NCI-H345 (cell line): ENCODE results near the gene MKRN2OS.

Experiments used
- DNase-seq: peaks from one replicate; lab custom pipeline; 2025; lab: John Stamatoyannopoulos, UW

MKRN2OS gene, protein sequence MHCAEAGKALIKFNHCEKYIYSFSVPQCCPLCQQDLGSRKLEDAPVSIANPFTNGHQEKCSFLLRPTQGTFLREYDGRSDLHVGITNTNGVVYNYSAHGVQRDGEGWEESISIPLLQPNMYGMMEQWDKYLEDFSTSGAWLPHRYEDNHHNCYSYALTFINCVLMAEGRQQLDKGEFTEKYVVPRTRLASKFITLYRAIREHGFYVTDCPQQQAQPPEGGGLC

DNA sequence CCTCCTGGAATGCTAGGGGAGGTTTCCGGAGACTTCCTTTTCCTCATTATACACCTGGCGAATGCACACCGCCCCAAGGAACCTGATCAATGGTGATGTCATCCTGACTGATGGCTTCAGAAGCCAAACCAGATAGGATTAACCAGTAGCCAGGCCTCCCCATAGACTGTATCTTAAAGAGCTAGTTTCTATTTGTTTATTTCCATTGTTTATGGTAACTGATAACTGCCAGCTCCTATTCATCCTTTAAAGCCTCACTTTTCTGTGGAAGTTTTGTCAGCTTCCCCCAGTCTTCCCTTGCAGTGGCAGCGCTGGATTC lies at the start of gene MKRN2OS:
Gene MKRN2OS (minus strand): TSS at position 27 of the 319 bp plus-strand sequence. CDS start 35 bp downstream, outside the sequence.
- no peak for DNase-seq

GRCh38 chr3:12593473-12593872 lies 48.2 kb upstream of the MKRN2OS start:
- DNase-seq = no peak

DNA sequence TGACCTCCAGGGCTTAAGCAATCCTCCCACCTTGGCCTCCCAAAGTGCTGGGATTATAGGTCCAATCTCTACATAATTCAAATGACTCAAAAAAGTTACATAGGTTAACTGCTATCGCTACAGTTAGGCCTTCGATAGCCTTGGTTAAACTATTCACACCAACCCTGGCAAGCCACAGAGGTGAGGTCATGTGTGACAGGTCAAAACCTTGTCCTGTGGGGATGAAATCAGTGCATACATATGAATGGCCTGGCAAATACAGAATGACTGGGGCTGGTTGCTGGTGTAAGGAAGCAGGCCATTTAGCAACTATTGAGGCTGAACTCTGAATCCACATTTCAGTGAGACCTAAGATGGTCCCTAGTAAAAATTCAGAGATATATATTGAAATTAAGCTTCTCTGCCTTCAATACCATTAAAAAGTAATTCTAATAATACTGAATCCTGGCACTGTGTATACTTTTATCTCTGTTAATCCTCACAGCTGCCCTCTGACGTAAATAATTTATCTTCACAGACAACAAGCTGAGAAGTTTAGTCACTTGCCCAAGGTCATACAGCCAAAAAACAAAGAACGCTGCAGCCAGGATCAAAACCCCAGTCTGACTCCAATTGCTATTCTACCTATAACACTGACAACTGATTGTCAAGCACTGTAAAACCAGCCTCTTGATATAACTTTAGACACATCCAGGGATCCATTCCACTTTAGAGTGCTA lies 46.9 kb upstream of the MKRN2OS start:
- DNase-seq = no peak

- no peak for DNase-seq
These were observed 46.2 kb upstream of the MKRN2OS start for GRCh38 chr3:12591456-12591855.

- no peak for DNase-seq
These were observed 44.8 kb upstream of the MKRN2OS start for GRCh38 chr3:12590096-12590495.

- peak; percentile 81 for DNase-seq
These were observed 43.0 kb upstream of the MKRN2OS start for GRCh38 chr3:12588039-12589009.

- DNase-seq = no peak
These were observed 41.1 kb upstream of the MKRN2OS start for GRCh38 chr3:12586403-12586802.

DNA sequence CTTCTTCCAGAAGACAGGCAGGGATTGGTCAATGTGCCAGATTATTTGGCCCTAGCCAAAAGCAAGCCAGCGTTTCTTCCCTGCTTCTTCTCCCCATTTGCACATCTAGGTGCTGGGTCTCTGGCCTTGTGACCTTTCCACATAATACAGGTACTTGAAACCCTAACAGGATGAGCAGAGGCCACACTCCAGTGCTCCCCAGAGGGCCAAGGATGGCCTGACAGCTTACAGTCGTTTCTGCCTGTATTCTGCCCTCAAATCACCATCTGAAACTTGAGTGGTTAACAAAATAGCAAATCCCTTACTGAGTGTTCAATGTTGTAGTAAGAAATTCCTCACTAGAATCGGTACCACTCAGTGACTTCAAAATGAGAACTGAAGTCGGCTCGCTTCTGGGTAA lies 40.7 kb upstream of the MKRN2OS start:
- no peak for DNase-seq

DNA sequence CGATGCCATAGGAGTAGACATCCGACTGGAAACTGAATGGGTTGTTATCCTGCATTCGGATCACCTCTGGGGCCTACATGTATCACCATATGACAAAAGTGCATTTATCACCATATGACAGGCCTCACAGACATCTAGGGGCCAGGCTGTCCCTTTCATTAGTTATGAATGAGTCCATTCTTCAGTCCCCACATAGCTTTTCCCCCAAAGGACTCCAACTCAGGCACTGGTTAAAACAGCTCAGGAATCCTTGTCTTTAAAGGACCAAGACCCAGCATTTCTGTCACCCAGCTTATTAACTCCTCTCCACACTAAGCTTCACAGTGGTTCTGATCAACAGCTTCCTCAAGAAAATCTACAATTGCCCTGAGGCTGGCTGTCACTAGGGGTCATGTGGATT lies 39.9 kb upstream of the MKRN2OS start:
- DNase-seq = no peak

- no peak for DNase-seq
These were observed 38.8 kb upstream of the MKRN2OS start for GRCh38 chr3:12584083-12584482.

DNA sequence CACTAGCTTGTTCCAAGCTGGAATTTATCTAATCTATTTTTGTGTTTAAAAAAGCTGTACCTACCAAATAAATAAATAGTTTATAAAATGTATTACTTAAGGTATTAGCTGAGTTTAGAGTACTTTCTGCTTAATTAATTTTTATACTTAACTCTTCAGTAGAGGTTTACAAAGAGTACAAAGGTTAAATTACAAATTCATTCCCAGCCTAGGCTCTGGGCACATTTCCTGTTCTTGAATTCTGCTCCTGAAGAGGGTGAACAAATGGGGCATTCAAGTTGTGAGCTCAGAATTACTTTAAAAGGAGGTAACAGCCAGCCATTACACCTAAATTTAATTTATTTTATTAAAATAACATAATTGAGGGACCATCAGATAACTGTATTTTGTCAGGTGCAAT lies 38.0 kb upstream of the MKRN2OS start:
- no peak for DNase-seq

DNA sequence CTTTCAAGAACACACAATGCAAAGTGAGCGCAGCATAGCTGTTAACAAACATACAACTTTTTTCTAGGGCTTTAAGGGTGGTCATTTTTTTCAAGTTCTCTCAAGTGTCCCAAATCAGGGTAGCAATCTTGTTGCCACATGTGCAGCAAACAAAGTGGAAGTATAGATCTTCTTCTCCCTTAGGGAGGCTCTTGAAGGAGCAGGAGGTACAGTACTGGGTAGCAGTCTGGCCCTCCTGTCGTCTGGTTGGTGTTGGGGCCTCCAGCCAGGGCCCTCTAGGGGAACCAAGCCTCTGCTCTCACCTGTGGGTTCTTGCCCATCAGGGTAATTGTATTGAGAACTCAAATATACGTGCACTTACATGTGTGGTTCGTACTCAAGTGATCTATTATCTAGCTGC lies 37.4 kb upstream of the MKRN2OS start:
- DNase-seq = no peak

DNA sequence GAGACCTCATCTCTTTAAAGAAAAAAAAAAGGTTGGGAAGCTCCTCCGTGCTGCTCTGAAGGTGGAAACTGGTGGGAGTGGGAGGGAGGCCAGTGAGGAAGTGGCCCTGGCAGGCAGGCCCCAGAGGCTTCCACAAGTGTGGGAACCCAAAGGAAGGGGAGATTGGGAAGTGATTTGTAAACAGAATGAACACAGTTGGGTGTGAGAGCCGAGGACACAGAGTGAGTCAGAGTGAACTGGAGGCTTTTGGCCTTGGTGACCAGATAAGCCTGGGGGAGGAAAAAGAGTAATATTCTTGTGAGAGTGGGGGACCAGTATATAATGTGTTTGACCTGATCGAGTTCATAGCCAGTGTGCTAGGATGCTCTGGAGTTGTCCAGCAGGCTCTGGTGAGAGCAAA lies 34.6 kb upstream of the MKRN2OS start:
- no peak for DNase-seq

- DNase-seq = no peak
These were observed 34.2 kb upstream of the MKRN2OS start for GRCh38 chr3:12579456-12579855.

GRCh38 chr3:12578742-12579141 lies 33.4 kb upstream of the MKRN2OS start:
- DNase-seq = no peak

DNA sequence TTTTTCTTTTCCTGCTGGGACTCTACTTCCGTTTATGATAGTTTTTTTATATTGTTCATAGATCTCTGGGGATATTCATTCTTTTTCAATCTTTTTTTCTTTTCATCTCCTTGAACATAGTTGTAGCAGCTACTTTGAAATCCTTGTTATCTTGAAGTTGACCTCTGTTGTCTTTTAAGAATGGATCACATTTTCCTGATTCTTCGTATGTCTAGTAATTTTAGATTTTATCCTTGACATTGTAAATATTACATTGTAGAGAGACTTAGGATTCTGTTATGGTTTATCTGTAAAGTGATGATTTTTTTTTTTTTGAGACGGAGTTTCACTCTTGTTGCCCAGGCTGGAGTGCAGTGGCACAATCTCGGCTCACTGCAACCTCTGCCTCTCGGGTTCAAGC lies 32.1 kb upstream of the MKRN2OS start:
- no peak for DNase-seq

GRCh38 chr3:12574661-12575060 lies 29.4 kb upstream of the MKRN2OS start:
- no peak for DNase-seq

DNA sequence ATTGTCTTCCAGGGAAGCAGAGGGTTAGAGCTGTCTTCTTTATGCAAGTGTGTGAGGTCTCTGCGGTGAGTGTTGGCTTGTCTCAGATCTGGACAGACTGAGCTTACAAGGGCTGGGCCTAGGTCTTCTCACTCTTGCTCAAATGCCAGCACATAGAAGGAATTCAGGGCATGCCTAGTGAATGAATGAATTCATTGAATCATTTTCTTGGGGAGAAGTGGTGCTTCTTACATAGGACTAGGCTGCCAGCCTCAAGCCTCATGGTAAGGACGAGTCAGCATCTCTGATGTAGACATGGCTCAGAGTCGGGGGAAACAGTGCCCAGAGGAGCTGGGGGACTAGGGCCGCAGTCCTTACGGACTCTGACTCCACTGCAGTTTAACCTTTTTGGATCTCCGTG lies 28.8 kb upstream of the MKRN2OS start:
- DNase-seq = no peak

- DNase-seq = no peak
These were observed 26.7 kb upstream of the MKRN2OS start for GRCh38 chr3:12571986-12572385.

DNA sequence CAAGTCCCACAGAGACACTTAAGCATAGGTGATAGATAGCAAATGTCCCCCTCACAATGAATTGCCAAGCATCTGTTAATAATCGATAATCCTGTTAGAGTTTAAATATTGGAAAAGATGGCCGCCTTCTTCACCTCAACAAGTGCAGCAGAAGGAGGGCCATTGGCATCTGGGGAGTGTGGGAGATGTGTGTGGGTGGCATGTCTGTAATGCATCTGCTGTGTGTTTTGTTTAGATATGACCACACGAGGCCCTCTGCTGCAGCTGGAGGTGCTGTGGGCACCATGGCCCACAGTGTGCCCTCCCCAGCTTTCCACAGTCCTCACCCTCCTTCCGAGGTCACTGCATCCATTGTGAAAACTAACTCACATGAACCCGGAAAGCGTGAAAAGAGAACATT lies 24.5 kb upstream of the MKRN2OS start:
- no peak for DNase-seq

DNA sequence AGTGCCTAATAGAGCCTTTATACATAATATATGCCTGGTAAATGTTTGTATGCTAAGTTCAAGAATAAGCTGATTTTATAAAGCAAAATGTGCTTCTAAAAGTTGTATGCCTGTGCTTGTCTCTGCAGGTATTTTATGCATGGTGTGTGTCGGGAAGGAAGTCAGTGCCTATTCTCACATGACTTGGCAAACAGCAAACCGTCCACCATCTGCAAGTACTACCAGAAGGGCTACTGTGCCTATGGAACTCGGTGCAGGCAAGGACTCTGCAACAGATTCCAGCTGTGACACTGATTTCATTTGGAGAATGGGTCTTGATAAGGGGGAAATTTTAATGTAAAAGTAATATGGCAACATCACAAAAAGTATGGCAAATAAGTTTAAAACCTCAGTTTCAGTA lies 23.4 kb upstream of the MKRN2OS start:
- no peak for DNase-seq

DNA sequence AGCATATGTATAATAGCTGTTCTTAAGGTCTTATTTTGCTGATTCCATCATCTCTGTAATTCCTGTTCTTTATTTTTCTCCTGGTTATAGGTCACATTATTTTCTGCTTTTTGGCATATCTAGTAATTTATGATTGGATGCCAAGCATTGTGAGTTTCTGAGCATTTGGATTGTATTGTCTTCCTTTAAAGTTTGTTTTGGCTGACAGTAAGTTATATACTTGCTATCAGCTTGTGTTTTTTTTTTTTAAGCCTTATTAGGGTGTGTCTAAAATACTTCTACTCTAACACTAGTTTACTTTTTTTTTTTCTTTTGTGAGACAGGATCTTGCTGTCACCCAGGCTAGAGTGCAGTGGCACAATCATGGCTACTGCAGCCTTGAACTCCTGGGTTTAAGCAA lies 21.7 kb upstream of the MKRN2OS start:
- DNase-seq = no peak

DNA sequence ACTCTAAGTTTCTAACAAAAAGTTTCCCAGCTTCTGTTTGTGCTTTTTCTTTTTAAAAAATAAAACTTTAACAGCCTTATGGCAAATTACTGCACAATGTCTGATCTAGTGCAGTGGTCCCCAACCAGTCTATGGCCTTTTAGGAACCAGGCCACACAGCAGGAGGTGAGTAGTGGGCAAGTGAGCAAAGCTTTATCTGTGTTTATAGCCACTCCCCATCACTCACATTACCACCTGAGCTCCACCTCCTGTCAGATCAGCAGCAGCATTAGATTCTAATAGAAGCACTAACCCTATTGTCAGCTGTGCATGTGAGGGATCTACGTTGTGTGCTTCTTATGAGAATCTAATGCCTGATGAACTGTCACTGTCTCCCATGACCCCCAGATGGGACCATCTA lies 17.2 kb upstream of the MKRN2OS start:
- no peak for DNase-seq
